B cell (primary cell): ENCODE data around the gene CAMK1D. TPM values are rescaled to one million over a fixed set of nuclear protein-coding genes. Genes with fewer than 3 reads are reported as not detected.

ENCODE experiments used
- ATAC-seq: fragments of 200-7000 bp; cut with Tn5 transposase; one replicate; pipeline ENCODE4 v1.10.0; 2021; ENCODE audit warnings: low read depth, mild to moderate bottlenecking, moderate number of reproducible peaks, moderate library complexity
- CTCF ChIA-PET: fragments of 350-600 bp; sonication (Branson Sonifier 250); formaldehyde crosslinking; loops from one replicate; lab custom pipeline; 2021; ENCODE audit warnings: antibody characterized with exemption, inconsistent platforms; lab: Charles Lee
- POLR2A ChIA-PET: fragments of 350-600 bp; sonication (Branson Sonifier 250); formaldehyde crosslinking; loops from one replicate; lab custom pipeline; 2021; ENCODE audit warnings: antibody characterized with exemption; lab: Charles Lee
- DNase-seq: peaks from one replicate; pipeline ENCODE4 v3.0.0; 2013
- H2AFZ ChIP-seq: 2 replicates; pipeline ENCODE4 v1.6.1; 2012; ENCODE audit warnings: mild to moderate bottlenecking, low read depth, low read length; ENCODE audit not compliant: insufficient read depth, poor library complexity, severe bottlenecking
- H3K27ac ChIP-seq, 2 donors: 1 replicate in 1 of 2; 2 replicates in 1 of 2; pipeline ENCODE4 v1.5.1; 2012 to 2013; ENCODE audit warnings: low read length in 2 of 2, mild to moderate bottlenecking in 2 of 2, moderate library complexity in 1 of 2
- H3K27me3 ChIP-seq, 4 experiments: fragments of 200-600 bp in 1 of 4; sonication (generic) in 1 of 4; replicated peaks in 1 of 4; 1 replicate in 2 of 4; 2 replicates in 2 of 4; pipeline versions ENCODE4 v1.6.1 to v1.7.0; 2013 to 2016; ENCODE audit warnings: low read length in 3 of 4, mild to moderate bottlenecking in 2 of 4, mixed read lengths in 1 of 4, moderate library complexity in 1 of 4; ENCODE audit not compliant: insufficient read depth in 4 of 4, control insufficient read depth in 3 of 4; ENCODE audit errors: control extremely low read depth in 1 of 4
- H3K36me3 ChIP-seq, 2 experiments: replicated peaks in 1 of 2; 1 replicate in 1 of 2; 2 replicates in 1 of 2; pipeline versions ENCODE4 v1.6.1 to v1.7.1; 2013; ENCODE audit warnings: low read length in 1 of 2; ENCODE audit not compliant: insufficient read depth in 2 of 2, control insufficient read depth in 1 of 2; ENCODE audit errors: control extremely low read depth in 1 of 2, extremely low read depth in 1 of 2
- H3K4me1 ChIP-seq, 2 donors: fragments of 200-600 bp in 1 of 2; sonication (generic) in 1 of 2; 1 replicate in 1 of 2; 2 replicates in 1 of 2; pipeline versions ENCODE4 v1.5.1 to v1.6.1; 2013 to 2017; ENCODE audit warnings: low read length in 2 of 2; ENCODE audit not compliant: control insufficient read depth in 2 of 2, insufficient read depth in 2 of 2
- H3K4me2 ChIP-seq: replicated peaks from 2 replicates; pipeline ENCODE3; 2012; ENCODE audit warnings: mild to moderate bottlenecking, low read depth, low read length; ENCODE audit not compliant: poor library complexity, severe bottlenecking
- H3K4me3 ChIP-seq, 5 experiments: fragments of 200-600 bp in 1 of 5; sonication (generic) in 1 of 5; 1 replicate in 3 of 5; 2 replicates in 2 of 5; pipeline versions ENCODE4 v1.5.1 to v1.7.0; 2011 to 2016; ENCODE audit warnings: low read length in 4 of 5, mild to moderate bottlenecking in 4 of 5, low read depth in 2 of 5, control low read depth in 1 of 5, moderate library complexity in 1 of 5; ENCODE audit not compliant: insufficient read depth in 1 of 5; ENCODE audit errors: control extremely low read depth in 1 of 5, extremely low read depth in 1 of 5
- H3K79me2 ChIP-seq: fragments of 200-600 bp; sonication (generic); one replicate; pipeline ENCODE4 v1.6.0; 2016; ENCODE audit warnings: low read length; ENCODE audit not compliant: control insufficient read depth, insufficient read depth
- H3K9ac ChIP-seq: fragments of 200-600 bp; sonication (generic); 2 replicates; pipeline ENCODE4 v1.6.1; 2017; ENCODE audit warnings: mild to moderate bottlenecking, low read length, moderate library complexity
- H3K9me3 ChIP-seq, 3 donors: one replicate each; pipeline versions ENCODE4 v1.6.1 to v1.7.1; 2013; ENCODE audit warnings: low read length in 2 of 3; ENCODE audit not compliant: control insufficient read depth in 2 of 3, insufficient read depth in 1 of 3; ENCODE audit errors: control extremely low read depth in 1 of 3
- H4K20me1 ChIP-seq: 2 replicates; pipeline ENCODE4 v1.6.0; 2012; ENCODE audit warnings: mild to moderate bottlenecking, low read length; ENCODE audit not compliant: insufficient read depth, control insufficient read depth, poor library complexity, severe bottlenecking
- H3K27ac Mint-ChIP-seq: one replicate; pipeline ENCODE4 v1.8.0; 2021; ENCODE audit warnings: mixed read lengths
- H3K27me3 Mint-ChIP-seq: one replicate; pipeline ENCODE4 v1.8.0; 2021; ENCODE audit warnings: mixed read lengths
- H3K4me1 Mint-ChIP-seq: one replicate; pipeline ENCODE4 v1.8.0; 2021; ENCODE audit warnings: mixed read lengths
- H3K4me3 Mint-ChIP-seq: one replicate; pipeline ENCODE4 v1.8.0; 2021; ENCODE audit warnings: mixed read lengths
- H3K9me3 Mint-ChIP-seq: one replicate; pipeline ENCODE4 v1.8.0; 2022; ENCODE audit warnings: mixed read lengths; ENCODE audit not compliant: insufficient read depth
- EZH2 ChIP-seq: IDR thresholded peaks from 2 replicates; pipeline ENCODE4 v1.6.1; 2012; ENCODE audit warnings: borderline replicate concordance, low read depth, mild to moderate bottlenecking, moderate library complexity, low read length; ENCODE audit not compliant: insufficient read depth, poor library complexity, severe bottlenecking
- WGBS: methylation state at CpG from one replicate; pipeline ENCODE4 v1.1.5; 2013; ENCODE audit warnings: missing lambda C conversion rate; ENCODE audit not compliant: insufficient coverage; 5-methylcytosine and 5-hydroxymethylcytosine counted together
- intact Hi-C: fragments of 100-400 bp; cut with micrococcal nuclease; formaldehyde crosslinking; loops from one replicate; pipeline ENCODE4 v1.10.0; 2022
- polyA plus RNA-seq: library from polyadenylated mRNA; depleted of rRNA; stranded (reverse); fragments of >200 nt; gene quantifications from 2 replicates; pipeline ENCODE4 v1.2.3, GENCODE V29; 2012
- total RNA-seq, 2 donors: library from RNA; stranded (reverse); fragments of 120-200 nt in 1 of 2; gene quantifications; 1 replicate in 1 of 2; 2 replicates in 1 of 2; pipeline versions ENCODE4 v1.2.3 to v1.2.4, GENCODE V29; 2013 to 2022
- TF ChIP-seq, protein P1 (sequence below): fragments of 200-600 bp; IDR thresholded peaks from one replicate; pipeline ENCODE4 v1.8.0; 2022; ENCODE audit warnings: antibody characterized with exemption, mild to moderate bottlenecking

CAMK1D gene
- total and polyA plus RNA-seq, 2 donors (not counting 1 experiment from before 2014, with no cell fraction given), result 34.1 to 69.7 TPM

DNA sequence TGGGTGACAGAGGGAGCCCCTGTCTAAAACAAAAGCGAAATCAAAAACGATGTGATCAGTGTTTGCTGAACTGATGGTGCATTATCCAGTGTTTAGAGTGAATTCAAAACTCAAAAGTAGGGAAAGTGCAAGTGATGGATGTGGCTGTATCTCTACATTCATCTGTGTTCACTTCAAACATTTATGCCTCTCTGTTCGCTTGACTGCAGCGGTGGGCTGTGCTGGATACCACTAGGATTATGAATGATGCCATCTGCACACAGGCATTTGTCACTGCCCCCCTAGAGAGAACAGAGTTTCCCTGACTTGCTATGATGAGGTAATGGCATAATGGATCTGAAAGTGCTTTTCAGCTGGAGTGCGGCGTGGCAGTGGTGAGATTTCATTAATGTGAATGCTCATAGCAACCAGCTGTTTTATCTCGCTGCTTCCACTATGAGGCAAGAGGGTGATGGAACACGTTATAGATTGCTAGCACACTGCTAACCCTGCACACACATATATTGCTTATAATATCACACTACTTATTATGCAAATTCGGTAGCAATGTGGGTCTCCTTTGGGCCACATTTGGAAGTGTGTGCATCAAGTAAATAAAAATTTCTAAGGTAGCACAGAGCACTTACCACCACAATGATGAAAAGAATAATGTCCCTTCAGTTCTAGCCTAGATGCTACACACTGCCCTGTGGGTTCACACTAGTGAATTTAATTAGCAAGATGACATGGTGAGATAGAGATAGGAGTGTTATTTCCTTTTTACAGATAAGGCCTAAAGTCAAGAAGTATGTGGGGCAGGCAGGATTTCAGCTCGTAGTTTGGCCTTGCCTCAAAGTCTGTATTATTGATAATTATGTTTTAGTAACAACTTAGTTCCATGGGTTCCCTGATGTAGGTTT, 164.7 kb downstream of the CAMK1D start:
- intact Hi-C loops, result no loop called here
- H3K4me2 ChIP-seq, result no peak overlapping the region
- ChIA-PET CTCF (interaction anchor here (1.3 to 1.4 kb wide), 2 partner anchors 21 to 142 kb away, joined by 3 read pairs; no protein-coding TSS in a partner anchor), POLR2A (no interaction called here)
- H4K20me1 ChIP-seq, result peaks cover 88% of the 10 kb centered on the region
- peak overlapping the region in 1 of 2 donors; percentile 21 for H3K27ac ChIP-seq
- H2AFZ ChIP-seq, result no peak overlapping the region
- Mint-ChIP-seq H3K9me3 (no peaks in the 10 kb centered on the region), H3K27me3 (no peaks in the 10 kb centered on the region), H3K27ac (peak overlapping the region; percentile 3), H3K4me1 (peaks cover 55% of the 10 kb centered on the region), H3K4me3 (no peak overlapping the region)
- peaks cover 0 to 4% (median 2%) of the 10 kb centered on the region in 3 donors for H3K9me3 ChIP-seq
- H3K36me3 ChIP-seq, result peaks cover 0 to 3% of the 10 kb centered on the region in 2 experiments
- H3K79me2 ChIP-seq, result peaks cover 87% of the 10 kb centered on the region
- H3K9ac ChIP-seq, result no peak overlapping the region
- ATAC-seq (no peak), DNase-seq (no peak)
- H3K27me3 ChIP-seq, result no peaks in the 10 kb centered on the region
- WGBS, result 83% methylated on average over 4 of the region's 10 CpGs
- no peak for TF ChIP-seq EZH2
- TF ChIP-seq, protein P1, sequence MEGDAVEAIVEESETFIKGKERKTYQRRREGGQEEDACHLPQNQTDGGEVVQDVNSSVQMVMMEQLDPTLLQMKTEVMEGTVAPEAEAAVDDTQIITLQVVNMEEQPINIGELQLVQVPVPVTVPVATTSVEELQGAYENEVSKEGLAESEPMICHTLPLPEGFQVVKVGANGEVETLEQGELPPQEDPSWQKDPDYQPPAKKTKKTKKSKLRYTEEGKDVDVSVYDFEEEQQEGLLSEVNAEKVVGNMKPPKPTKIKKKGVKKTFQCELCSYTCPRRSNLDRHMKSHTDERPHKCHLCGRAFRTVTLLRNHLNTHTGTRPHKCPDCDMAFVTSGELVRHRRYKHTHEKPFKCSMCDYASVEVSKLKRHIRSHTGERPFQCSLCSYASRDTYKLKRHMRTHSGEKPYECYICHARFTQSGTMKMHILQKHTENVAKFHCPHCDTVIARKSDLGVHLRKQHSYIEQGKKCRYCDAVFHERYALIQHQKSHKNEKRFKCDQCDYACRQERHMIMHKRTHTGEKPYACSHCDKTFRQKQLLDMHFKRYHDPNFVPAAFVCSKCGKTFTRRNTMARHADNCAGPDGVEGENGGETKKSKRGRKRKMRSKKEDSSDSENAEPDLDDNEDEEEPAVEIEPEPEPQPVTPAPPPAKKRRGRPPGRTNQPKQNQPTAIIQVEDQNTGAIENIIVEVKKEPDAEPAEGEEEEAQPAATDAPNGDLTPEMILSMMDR, result no peak
- peaks cover 14 to 23% of the 10 kb centered on the region in 2 donors for H3K4me1 ChIP-seq
- H3K4me3 ChIP-seq, result no peak overlapping the region

DNA sequence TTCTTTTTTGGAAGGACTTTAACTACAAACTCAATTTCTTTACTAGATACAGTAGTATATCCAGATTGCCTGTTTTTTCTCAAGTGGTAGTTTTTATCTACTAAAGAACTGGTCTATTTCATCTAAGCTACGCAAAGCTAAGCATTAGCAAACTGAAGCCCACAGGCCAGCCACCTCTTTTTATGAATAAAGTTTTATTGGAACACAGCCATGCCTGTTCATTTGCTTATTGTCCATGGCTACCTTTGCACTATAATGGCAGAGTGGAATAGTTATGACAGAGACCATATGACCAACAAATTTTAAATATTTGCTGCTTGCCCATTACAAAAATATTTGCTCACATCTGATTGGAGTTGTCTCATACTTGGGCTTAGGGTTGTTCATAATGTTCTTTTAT, 168.7 kb downstream of the CAMK1D start:
- Mint-ChIP-seq H3K4me3 (no peak overlapping the region), H3K27ac (no peak overlapping the region), H3K4me1 (peaks cover 38% of the 10 kb centered on the region), H3K9me3 (peaks cover 2% of the 10 kb centered on the region), H3K27me3 (no peaks in the 10 kb centered on the region)
- Histone ChIP-seq H3K9me3 (peaks cover 0 to 8% (median 4%) of the 10 kb centered on the region in 3 donors), H3K27ac (no peak overlapping the region), H3K9ac (no peak overlapping the region), H3K79me2 (peaks cover 62% of the 10 kb centered on the region), H4K20me1 (peaks cover 50% of the 10 kb centered on the region), H3K27me3 (no peaks in the 10 kb centered on the region), H3K4me2 (no peak overlapping the region), H3K4me1 (peaks cover 4 to 9% of the 10 kb centered on the region in 2 donors), H3K4me3 (no peak overlapping the region), H2AFZ (no peak overlapping the region), H3K36me3 (no peaks in the 10 kb centered on the region)
- WGBS, result no CpG with 5 or more reads among the region's 1 CpG
- intact Hi-C loops, result no loop called here
- ChIA-PET POLR2A (no interaction called here), CTCF (no interaction called here)
- TF ChIP-seq, protein P1, result no peak
- no peak for TF ChIP-seq EZH2
- DNase-seq, result no peak
- no peak for ATAC-seq
